B cell (primary cell): ENCODE data around the gene TXNDC15. TPM values are rescaled to one million over a fixed set of nuclear protein-coding genes. Genes with fewer than 3 reads are reported as not detected.

ENCODE experiments used
- ATAC-seq: fragments of 200-7000 bp; cut with Tn5 transposase; one replicate; pipeline ENCODE4 v1.10.0; 2021; ENCODE audit warnings: low read depth, mild to moderate bottlenecking, moderate number of reproducible peaks, moderate library complexity
- CTCF ChIA-PET: fragments of 350-600 bp; sonication (Branson Sonifier 250); formaldehyde crosslinking; loops from one replicate; lab custom pipeline; 2021; ENCODE audit warnings: antibody characterized with exemption, inconsistent platforms; lab: Charles Lee
- POLR2A ChIA-PET: fragments of 350-600 bp; sonication (Branson Sonifier 250); formaldehyde crosslinking; loops from one replicate; lab custom pipeline; 2021; ENCODE audit warnings: antibody characterized with exemption; lab: Charles Lee
- DNase-seq: peaks from one replicate; pipeline ENCODE4 v3.0.0; 2013
- H2AFZ ChIP-seq: 2 replicates; pipeline ENCODE4 v1.6.1; 2012; ENCODE audit warnings: mild to moderate bottlenecking, low read depth, low read length; ENCODE audit not compliant: insufficient read depth, poor library complexity, severe bottlenecking
- H3K27ac ChIP-seq, 2 donors: 1 replicate in 1 of 2; 2 replicates in 1 of 2; pipeline ENCODE4 v1.5.1; 2012 to 2013; ENCODE audit warnings: low read length in 2 of 2, mild to moderate bottlenecking in 2 of 2, moderate library complexity in 1 of 2
- H3K27me3 ChIP-seq, 4 experiments: fragments of 200-600 bp in 1 of 4; sonication (generic) in 1 of 4; replicated peaks in 1 of 4; 1 replicate in 2 of 4; 2 replicates in 2 of 4; pipeline versions ENCODE4 v1.6.1 to v1.7.0; 2013 to 2016; ENCODE audit warnings: low read length in 3 of 4, mild to moderate bottlenecking in 2 of 4, mixed read lengths in 1 of 4, moderate library complexity in 1 of 4; ENCODE audit not compliant: insufficient read depth in 4 of 4, control insufficient read depth in 3 of 4; ENCODE audit errors: control extremely low read depth in 1 of 4
- H3K36me3 ChIP-seq, 2 experiments: replicated peaks in 1 of 2; 1 replicate in 1 of 2; 2 replicates in 1 of 2; pipeline versions ENCODE4 v1.6.1 to v1.7.1; 2013; ENCODE audit warnings: low read length in 1 of 2; ENCODE audit not compliant: insufficient read depth in 2 of 2, control insufficient read depth in 1 of 2; ENCODE audit errors: control extremely low read depth in 1 of 2, extremely low read depth in 1 of 2
- H3K4me1 ChIP-seq, 2 donors: fragments of 200-600 bp in 1 of 2; sonication (generic) in 1 of 2; 1 replicate in 1 of 2; 2 replicates in 1 of 2; pipeline versions ENCODE4 v1.5.1 to v1.6.1; 2013 to 2017; ENCODE audit warnings: low read length in 2 of 2; ENCODE audit not compliant: control insufficient read depth in 2 of 2, insufficient read depth in 2 of 2
- H3K4me2 ChIP-seq: replicated peaks from 2 replicates; pipeline ENCODE3; 2012; ENCODE audit warnings: mild to moderate bottlenecking, low read depth, low read length; ENCODE audit not compliant: poor library complexity, severe bottlenecking
- H3K4me3 ChIP-seq, 5 experiments: fragments of 200-600 bp in 1 of 5; sonication (generic) in 1 of 5; 1 replicate in 3 of 5; 2 replicates in 2 of 5; pipeline versions ENCODE4 v1.5.1 to v1.7.0; 2011 to 2016; ENCODE audit warnings: low read length in 4 of 5, mild to moderate bottlenecking in 4 of 5, low read depth in 2 of 5, control low read depth in 1 of 5, moderate library complexity in 1 of 5; ENCODE audit not compliant: insufficient read depth in 1 of 5; ENCODE audit errors: control extremely low read depth in 1 of 5, extremely low read depth in 1 of 5
- H3K79me2 ChIP-seq: fragments of 200-600 bp; sonication (generic); one replicate; pipeline ENCODE4 v1.6.0; 2016; ENCODE audit warnings: low read length; ENCODE audit not compliant: control insufficient read depth, insufficient read depth
- H3K9ac ChIP-seq: fragments of 200-600 bp; sonication (generic); 2 replicates; pipeline ENCODE4 v1.6.1; 2017; ENCODE audit warnings: mild to moderate bottlenecking, low read length, moderate library complexity
- H3K9me3 ChIP-seq, 3 donors: one replicate each; pipeline versions ENCODE4 v1.6.1 to v1.7.1; 2013; ENCODE audit warnings: low read length in 2 of 3; ENCODE audit not compliant: control insufficient read depth in 2 of 3, insufficient read depth in 1 of 3; ENCODE audit errors: control extremely low read depth in 1 of 3
- H4K20me1 ChIP-seq: 2 replicates; pipeline ENCODE4 v1.6.0; 2012; ENCODE audit warnings: mild to moderate bottlenecking, low read length; ENCODE audit not compliant: insufficient read depth, control insufficient read depth, poor library complexity, severe bottlenecking
- H3K27ac Mint-ChIP-seq: one replicate; pipeline ENCODE4 v1.8.0; 2021; ENCODE audit warnings: mixed read lengths
- H3K27me3 Mint-ChIP-seq: one replicate; pipeline ENCODE4 v1.8.0; 2021; ENCODE audit warnings: mixed read lengths
- H3K4me1 Mint-ChIP-seq: one replicate; pipeline ENCODE4 v1.8.0; 2021; ENCODE audit warnings: mixed read lengths
- H3K4me3 Mint-ChIP-seq: one replicate; pipeline ENCODE4 v1.8.0; 2021; ENCODE audit warnings: mixed read lengths
- H3K9me3 Mint-ChIP-seq: one replicate; pipeline ENCODE4 v1.8.0; 2022; ENCODE audit warnings: mixed read lengths; ENCODE audit not compliant: insufficient read depth
- CTCF ChIP-seq: fragments of 200-600 bp; IDR thresholded peaks from one replicate; pipeline ENCODE4 v1.8.0; 2022; ENCODE audit warnings: antibody characterized with exemption, mild to moderate bottlenecking
- EZH2 ChIP-seq: IDR thresholded peaks from 2 replicates; pipeline ENCODE4 v1.6.1; 2012; ENCODE audit warnings: borderline replicate concordance, low read depth, mild to moderate bottlenecking, moderate library complexity, low read length; ENCODE audit not compliant: insufficient read depth, poor library complexity, severe bottlenecking
- WGBS: methylation state at CpG from one replicate; pipeline ENCODE4 v1.1.5; 2013; ENCODE audit warnings: missing lambda C conversion rate; ENCODE audit not compliant: insufficient coverage; 5-methylcytosine and 5-hydroxymethylcytosine counted together
- intact Hi-C: fragments of 100-400 bp; cut with micrococcal nuclease; formaldehyde crosslinking; loops from one replicate; pipeline ENCODE4 v1.10.0; 2022
- polyA plus RNA-seq: library from polyadenylated mRNA; depleted of rRNA; stranded (reverse); fragments of >200 nt; gene quantifications from 2 replicates; pipeline ENCODE4 v1.2.3, GENCODE V29; 2012
- total RNA-seq, 2 donors: library from RNA; stranded (reverse); fragments of 120-200 nt in 1 of 2; gene quantifications; 1 replicate in 1 of 2; 2 replicates in 1 of 2; pipeline versions ENCODE4 v1.2.3 to v1.2.4, GENCODE V29; 2013 to 2022

The TXNDC15 gene
- total and polyA plus RNA-seq, 2 donors (not counting 1 experiment from before 2014, with no cell fraction given): 18.5 to 50.4 TPM

GRCh38 chr5:134873494-134873893, 677 bp upstream of the TXNDC15 start:
- Histone ChIP-seq H3K9me3 (no peaks in the 10 kb centered on the region), H3K9ac (peak overlapping the region; percentile 91), H4K20me1 (no peaks in the 10 kb centered on the region), H3K79me2 (peaks cover 64% of the 10 kb centered on the region), H3K36me3 (no peaks in the 10 kb centered on the region), H2AFZ (peak overlapping the region; percentile 100), H3K4me1 (peaks cover 22 to 39% of the 10 kb centered on the region in 2 donors), H3K27ac (peak overlapping the region; percentile 91 to 95), H3K4me3 (peak overlapping the region; percentile 78 to 94 (median 88)), H3K27me3 (no peaks in the 10 kb centered on the region), H3K4me2 (peak overlapping the region; percentile 80)
- TF ChIP-seq EZH2: no peak
- no peak for TF ChIP-seq CTCF
- Mint-ChIP-seq H3K27me3 (no peaks in the 10 kb centered on the region), H3K4me1 (peaks cover 32% of the 10 kb centered on the region), H3K27ac (peak overlapping the region; percentile 54), H3K9me3 (no peaks in the 10 kb centered on the region), H3K4me3 (peak overlapping the region; percentile 96)
- ChIA-PET CTCF (interaction anchor here (0.8 to 1.7 kb wide), 4 partner anchors 26 to 32 kb away, joined by 4 to 20 read pairs (median 6); partner anchors contain the start of genes C5orf24 and PCBD2), POLR2A (interaction anchor here (0.6 to 2.3 kb wide), 6 partner anchors 28 to 1822 kb away, joined by 3 to 30 read pairs (median 4); partner anchors contain the start of genes C5orf24, CAMLG, HSPA4 and PCBD2)
- WGBS: 93% methylated on average over 3 of the region's 6 CpGs
- intact Hi-C loops: no loop called here
- no peak for DNase-seq
- ATAC-seq: no peak
